DMS153 treated with DMSO at 0.1 percent for 48 hours (cell line): ENCODE measurements around the gene RDH16.
"Not testable (repeated sequence)": the region's sequence is repeated elsewhere in the genome, so short reads cannot be mapped to it uniquely, and the experiment has no call there.

Source experiments
- DNase-seq: peaks from one replicate; lab custom pipeline; 2025; ENCODE audit not compliant: unreplicated experiment; lab: John Stamatoyannopoulos, UW

RDH16 gene

GRCh38 chr12:56927281-56927680 lies 30.1 kb downstream of the RDH16 start:
- no peak for DNase-seq

- DNase-seq: no peak
Measured at GRCh38 chr12:56922031-56922430, 35.4 kb downstream of the RDH16 start.

GRCh38 chr12:56921346-56921745 lies 36.1 kb downstream of the RDH16 start:
- DNase-seq: no peak

GRCh38 chr12:56918139-56918538 lies 39.3 kb downstream of the RDH16 start:
- not testable (repeated sequence) for DNase-seq

GRCh38 chr12:56916996-56917333 lies 40.4 kb downstream of the RDH16 start:
- DNase-seq: no peak

GRCh38 chr12:56916296-56916995 lies 41.0 kb downstream of the RDH16 start:
- no peak for DNase-seq

GRCh38 chr12:56914724-56915123 lies 42.7 kb downstream of the RDH16 start:
- DNase-seq: no peak

GRCh38 chr12:56914256-56914655 lies 43.2 kb downstream of the RDH16 start:
- no peak for DNase-seq

- DNase-seq: not testable (repeated sequence)
Measured at GRCh38 chr12:56909403-56909802, 48.0 kb downstream of the RDH16 start.

GRCh38 chr12:56908136-56908535 lies 49.3 kb downstream of the RDH16 start:
- DNase-seq: no peak

- DNase-seq: no peak
Measured at GRCh38 chr12:56905852-56906251, 51.6 kb downstream of the RDH16 start.

- DNase-seq: no peak
Measured at GRCh38 chr12:56903374-56903773, 54.0 kb downstream of the RDH16 start.
